Measurements from ENCODE around the gene CARD10. TPM values are rescaled to one million over a fixed set of nuclear protein-coding genes. Genes with fewer than 3 reads are reported as not detected.

Gene CARD10
- total RNA-seq, 1 experiment from 2014 or later: 17.5 TPM

- TF ChIP-seq HMGA2 (CRISPR knock-in tag; IDR thresholded peaks at IDR 0.05): no peak
- TF ChIP-seq E2F4 (CRISPR knock-in tag; IDR thresholded peaks at IDR 0.05; ENCODE audit: borderline replicate concordance, low read depth): no peak
- no peak for TF ChIP-seq CREM (CRISPR knock-in tag; IDR thresholded peaks at IDR 0.05)
- TF ChIP-seq SOX15 (CRISPR knock-in tag; IDR thresholded peaks at IDR 0.05): no peak
- no peak for TF ChIP-seq TP53 (CRISPR knock-in tag; IDR thresholded peaks at IDR 0.05)
- no peak for TF ChIP-seq HMGXB4 (CRISPR knock-in tag; IDR thresholded peaks at IDR 0.05)
- TF ChIP-seq OVOL2 (CRISPR knock-in tag; IDR thresholded peaks at IDR 0.05; ENCODE audit: borderline replicate concordance): no peak
- no peak for TF ChIP-seq ZNF219 (CRISPR knock-in tag; IDR thresholded peaks at IDR 0.05; ENCODE audit: borderline replicate concordance)
- TF ChIP-seq, protein P1, sequence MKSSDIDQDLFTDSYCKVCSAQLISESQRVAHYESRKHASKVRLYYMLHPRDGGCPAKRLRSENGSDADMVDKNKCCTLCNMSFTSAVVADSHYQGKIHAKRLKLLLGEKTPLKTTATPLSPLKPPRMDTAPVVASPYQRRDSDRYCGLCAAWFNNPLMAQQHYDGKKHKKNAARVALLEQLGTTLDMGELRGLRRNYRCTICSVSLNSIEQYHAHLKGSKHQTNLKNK (CRISPR knock-in tag; IDR thresholded peaks at IDR 0.05): no peak
- TF ChIP-seq MXD4 (CRISPR knock-in tag; IDR thresholded peaks at IDR 0.05; ENCODE audit: borderline replicate concordance): no peak
- no peak for TF ChIP-seq USF2 (CRISPR knock-in tag; IDR thresholded peaks at IDR 0.05)
- TF ChIP-seq, protein P2, sequence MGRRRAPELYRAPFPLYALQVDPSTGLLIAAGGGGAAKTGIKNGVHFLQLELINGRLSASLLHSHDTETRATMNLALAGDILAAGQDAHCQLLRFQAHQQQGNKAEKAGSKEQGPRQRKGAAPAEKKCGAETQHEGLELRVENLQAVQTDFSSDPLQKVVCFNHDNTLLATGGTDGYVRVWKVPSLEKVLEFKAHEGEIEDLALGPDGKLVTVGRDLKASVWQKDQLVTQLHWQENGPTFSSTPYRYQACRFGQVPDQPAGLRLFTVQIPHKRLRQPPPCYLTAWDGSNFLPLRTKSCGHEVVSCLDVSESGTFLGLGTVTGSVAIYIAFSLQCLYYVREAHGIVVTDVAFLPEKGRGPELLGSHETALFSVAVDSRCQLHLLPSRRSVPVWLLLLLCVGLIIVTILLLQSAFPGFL (CRISPR knock-in tag; IDR thresholded peaks at IDR 0.05; ENCODE audit: borderline replicate concordance): no peak
- TF ChIP-seq ATF1 (CRISPR knock-in tag; IDR thresholded peaks at IDR 0.05): no peak
- TF ChIP-seq TEAD4 (CRISPR knock-in tag; IDR thresholded peaks at IDR 0.05): no peak
- no peak for TF ChIP-seq ERG (CRISPR knock-in tag; IDR thresholded peaks at IDR 0.05)
- TF ChIP-seq MLX (CRISPR knock-in tag; IDR thresholded peaks at IDR 0.05): no peak
- TF ChIP-seq JUN (CRISPR knock-in tag; IDR thresholded peaks at IDR 0.05): no peak
- TF ChIP-seq NFATC4 (CRISPR knock-in tag; IDR thresholded peaks at IDR 0.05): no peak
- no peaks in the 10 kb centered on the region for H3K27me3 Mint-ChIP-seq (ENCODE audit: low read depth)
- H3K27ac Mint-ChIP-seq: no peak overlapping the region
- H3K9me3 Mint-ChIP-seq: no peaks in the 10 kb centered on the region
- no peak for DNase-seq (ENCODE audit: low spot score)
- peaks cover 29% of the 10 kb centered on the region for H3K4me1 Mint-ChIP-seq
- ChIA-PET CTCF (interaction anchor here (3.1 kb wide), 1 partner anchor 31 kb away, joined by 10 read pairs; no protein-coding TSS in a partner anchor), POLR2A (no interaction called here)
- no peak overlapping the region for H3K4me3 Mint-ChIP-seq
- no peaks in the 10 kb centered on the region for H3K36me3 Mint-ChIP-seq
- ATAC-seq: no peak
Measured at GRCh38 chr22:37503850-37504249, 15.4 kb downstream of the CARD10 start.

GRCh38 chr22:37503183-37503683, 16.0 kb downstream of the CARD10 start:
- H3K4me1 Mint-ChIP-seq: peaks cover 30% of the 10 kb centered on the region
- CTCF ChIA-PET: interaction anchor here (3.1 kb wide), 1 partner anchor 31 kb away, joined by 10 read pairs; no protein-coding TSS in a partner anchor
- POLR2A ChIA-PET: no interaction called here
- peak overlapping the region; percentile 58 for H3K27ac Mint-ChIP-seq
- H3K4me3 Mint-ChIP-seq: no peak overlapping the region
- H3K9me3 Mint-ChIP-seq: no peaks in the 10 kb centered on the region
- no peaks in the 10 kb centered on the region for H3K36me3 Mint-ChIP-seq
- ATAC-seq (no peak), DNase-seq (ENCODE audit: low spot score) (no peak)
- H3K27me3 Mint-ChIP-seq (ENCODE audit: low read depth): no peaks in the 10 kb centered on the region
- no peak for TF ChIP-seq ZNF121 (CRISPR knock-in tag; IDR thresholded peaks at IDR 0.05)

All from WTC11 (cell line).